GM15510 (cell line): ENCODE data around the gene DNAH2.

Experiments
- POLR2A ChIP-seq: IDR thresholded peaks from 3 replicates; pipeline ENCODE4 v1.6.1; 2011; ENCODE audit warnings: borderline replicate concordance; ENCODE audit not compliant: insufficient read length; ENCODE audit errors: extremely low read depth

The DNAH2 gene

DNA sequence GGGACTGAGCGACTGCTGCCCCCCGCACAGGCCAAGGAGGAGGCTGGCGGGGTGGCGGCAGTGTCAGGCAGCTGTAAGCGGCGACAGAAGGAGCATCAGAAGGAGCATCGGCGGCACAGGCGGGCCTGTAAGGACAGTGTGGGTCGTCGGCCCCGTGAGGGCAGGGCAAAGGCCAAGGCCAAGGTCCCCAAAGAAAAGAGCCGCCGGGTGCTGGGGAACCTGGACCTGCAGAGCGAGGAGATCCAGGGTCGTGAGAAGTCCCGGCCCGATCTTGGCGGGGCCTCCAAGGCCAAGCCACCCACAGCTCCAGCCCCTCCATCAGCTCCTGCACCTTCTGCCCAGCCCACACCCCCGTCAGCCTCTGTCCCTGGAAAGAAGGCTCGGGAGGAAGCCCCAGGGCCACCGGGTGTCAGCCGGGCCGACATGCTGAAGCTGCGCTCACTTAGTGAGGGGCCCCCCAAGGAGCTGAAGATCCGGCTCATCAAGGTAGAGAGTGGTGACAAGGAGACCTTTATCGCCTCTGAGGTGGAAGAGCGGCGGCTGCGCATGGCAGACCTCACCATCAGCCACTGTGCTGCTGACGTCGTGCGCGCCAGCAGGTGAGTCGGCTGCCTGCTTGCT lies 131.7 kb downstream of the DNAH2 start:
- TF ChIP-seq POLR2A: no peak

GRCh38 chr17:7849751-7850504 lies 132.4 kb downstream of the DNAH2 start:
- no peak for TF ChIP-seq POLR2A

DNA sequence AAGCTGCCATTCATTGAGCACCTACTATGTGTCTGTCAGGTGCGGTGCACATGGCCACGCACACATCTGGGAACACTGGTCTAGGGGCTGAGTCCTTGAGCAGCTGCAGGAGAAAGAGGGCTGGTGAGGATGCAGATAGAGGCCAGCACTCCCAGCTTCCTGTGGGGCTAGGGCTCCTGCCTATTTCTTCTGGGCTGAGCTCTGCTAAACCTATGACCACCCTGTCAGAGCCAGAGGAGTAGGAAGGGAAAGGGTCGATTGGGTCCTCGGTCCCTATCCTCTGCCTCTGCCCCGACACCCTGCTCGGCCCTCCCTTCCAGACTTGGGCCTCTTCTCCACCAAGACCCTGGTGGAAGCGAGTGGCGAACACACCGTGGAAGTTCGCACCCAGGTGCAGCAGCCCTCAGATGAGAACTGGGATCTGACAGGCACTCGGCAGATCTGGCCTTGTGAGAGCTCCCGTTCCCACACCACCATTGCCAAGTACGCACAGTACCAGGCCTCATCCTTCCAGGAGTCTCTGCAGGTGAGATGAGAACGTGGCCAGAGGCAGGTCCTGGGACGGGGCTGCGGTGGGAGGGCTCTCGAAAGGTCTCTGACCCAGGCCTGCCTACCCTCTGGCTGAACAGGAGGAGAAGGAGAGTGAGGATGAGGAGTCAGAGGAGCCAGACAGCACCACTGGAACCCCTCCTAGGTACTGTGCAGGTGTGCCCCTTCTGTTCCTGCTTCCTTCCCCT lies 133.3 kb downstream of the DNAH2 start:
- TF ChIP-seq POLR2A: no peak

DNA sequence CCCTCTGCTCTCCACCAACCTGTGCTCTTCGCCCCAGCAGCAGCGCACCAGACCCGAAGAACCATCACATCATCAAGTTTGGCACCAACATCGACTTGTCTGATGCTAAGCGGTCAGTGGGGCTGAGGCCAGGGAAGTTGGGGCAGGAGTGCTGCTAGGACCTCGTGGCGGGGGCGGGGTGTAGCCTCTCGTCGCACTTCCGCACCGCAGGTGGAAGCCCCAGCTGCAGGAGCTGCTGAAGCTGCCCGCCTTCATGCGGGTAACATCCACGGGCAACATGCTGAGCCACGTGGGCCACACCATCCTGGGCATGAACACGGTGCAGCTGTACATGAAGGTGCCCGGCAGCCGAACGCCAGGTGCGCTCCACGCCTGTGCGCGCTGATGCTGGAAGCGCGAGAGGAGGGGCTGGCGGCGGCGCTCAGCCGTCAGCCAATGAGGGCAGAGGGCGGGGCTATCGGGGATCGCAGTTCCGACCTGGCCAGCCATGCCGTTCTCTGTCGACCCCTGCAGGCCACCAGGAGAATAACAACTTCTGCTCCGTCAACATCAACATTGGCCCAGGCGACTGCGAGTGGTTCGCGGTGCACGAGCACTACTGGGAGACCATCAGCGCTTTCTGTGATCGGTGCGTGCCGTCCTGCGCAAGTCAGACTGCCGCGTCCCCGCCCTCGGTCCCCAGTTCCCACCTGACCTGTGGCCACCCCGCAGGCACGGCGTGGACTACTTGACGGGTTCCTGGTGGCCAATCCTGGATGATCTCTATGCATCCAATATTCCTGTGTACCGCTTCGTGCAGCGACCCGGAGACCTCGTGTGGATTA lies 134.1 kb downstream of the DNAH2 start:
- peak; percentile 54 for TF ChIP-seq POLR2A

- TF ChIP-seq POLR2A: no peak
These were observed 134.7 kb downstream of the DNAH2 start for GRCh38 chr17:7852262-7852670.

DNA sequence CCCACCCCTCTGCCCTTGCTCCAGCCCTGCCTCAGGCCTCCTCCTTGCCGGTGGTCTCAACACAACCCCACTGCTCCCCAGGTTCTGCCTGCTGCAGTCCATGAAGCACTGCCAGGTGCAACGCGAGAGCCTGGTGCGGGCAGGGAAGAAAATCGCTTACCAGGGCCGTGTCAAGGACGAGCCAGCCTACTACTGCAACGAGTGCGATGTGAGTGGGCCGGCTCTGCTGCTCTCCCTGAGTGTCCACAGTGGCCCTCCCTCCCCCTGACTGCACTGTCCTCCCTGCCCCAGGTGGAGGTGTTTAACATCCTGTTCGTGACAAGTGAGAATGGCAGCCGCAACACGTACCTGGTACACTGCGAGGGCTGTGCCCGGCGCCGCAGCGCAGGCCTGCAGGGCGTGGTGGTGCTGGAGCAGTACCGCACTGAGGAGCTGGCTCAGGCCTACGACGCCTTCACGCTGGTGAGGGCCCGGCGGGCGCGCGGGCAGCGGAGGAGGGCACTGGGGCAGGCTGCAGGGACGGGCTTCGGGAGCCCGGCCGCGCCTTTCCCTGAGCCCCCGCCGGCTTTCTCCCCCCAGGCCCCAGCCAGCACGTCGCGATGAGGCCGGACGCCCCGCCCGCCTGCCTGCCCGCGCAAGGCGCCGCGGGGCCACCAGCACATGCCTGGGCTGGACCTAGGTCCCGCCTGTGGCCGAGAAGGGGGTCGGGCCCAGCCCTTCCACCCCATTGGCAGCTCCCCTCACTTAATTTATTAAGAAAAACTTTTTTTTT lies 135.6 kb downstream of the DNAH2 start:
- TF ChIP-seq POLR2A: no peak

GRCh38 chr17:7853691-7854038 lies 136.1 kb downstream of the DNAH2 start:
- TF ChIP-seq POLR2A: no peak

GRCh38 chr17:7854078-7854777 lies 136.7 kb downstream of the DNAH2 start:
- no peak for TF ChIP-seq POLR2A

DNA sequence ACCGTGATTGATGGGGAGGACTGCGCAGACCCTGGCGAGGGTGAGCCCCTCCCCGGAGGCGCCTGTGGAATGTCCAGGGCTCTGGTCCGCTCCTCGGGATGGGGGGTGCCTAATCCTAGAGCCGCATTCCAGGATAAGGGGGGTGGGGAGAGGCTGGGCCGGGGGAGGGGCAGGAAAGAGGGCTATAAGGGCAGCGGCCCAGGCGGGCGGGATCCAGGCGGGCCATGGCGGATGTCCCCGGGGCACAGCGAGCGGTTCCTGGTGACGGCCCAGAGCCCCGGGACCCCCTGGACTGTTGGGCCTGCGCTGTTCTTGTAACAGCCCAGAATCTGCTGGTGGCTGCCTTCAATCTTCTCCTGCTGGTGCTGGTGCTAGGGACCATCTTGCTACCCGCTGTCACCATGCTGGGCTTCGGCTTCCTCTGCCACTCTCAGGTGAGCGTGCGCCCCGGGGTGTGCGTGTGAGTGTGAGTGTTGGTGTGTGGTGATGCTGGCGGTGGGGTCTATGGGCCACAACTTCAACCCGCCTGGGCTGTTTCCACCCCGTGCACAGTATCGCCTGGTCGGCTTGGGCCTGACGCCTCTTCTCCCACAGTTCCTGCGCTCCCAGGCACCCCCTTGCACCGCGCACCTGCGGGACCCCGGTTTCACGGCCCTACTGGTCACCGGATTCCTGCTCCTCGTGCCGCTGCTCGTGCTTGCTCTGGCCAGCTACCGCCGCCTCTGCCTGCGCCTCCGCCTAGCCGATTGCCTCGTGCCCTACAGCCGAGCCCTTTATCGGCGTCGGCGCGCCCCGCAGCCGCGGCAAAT lies 137.5 kb downstream of the DNAH2 start, which contains the start of gene TMEM88:
TSS of gene TMEM88 (plus strand) at position 216 of the 809 bp plus-strand sequence. CDS start at position 225, 9 bp downstream.
- TF ChIP-seq POLR2A: peak; percentile 17

GRCh38 chr17:7855660-7856010 lies 138.1 kb downstream of the DNAH2 start:
- no peak for TF ChIP-seq POLR2A

DNA sequence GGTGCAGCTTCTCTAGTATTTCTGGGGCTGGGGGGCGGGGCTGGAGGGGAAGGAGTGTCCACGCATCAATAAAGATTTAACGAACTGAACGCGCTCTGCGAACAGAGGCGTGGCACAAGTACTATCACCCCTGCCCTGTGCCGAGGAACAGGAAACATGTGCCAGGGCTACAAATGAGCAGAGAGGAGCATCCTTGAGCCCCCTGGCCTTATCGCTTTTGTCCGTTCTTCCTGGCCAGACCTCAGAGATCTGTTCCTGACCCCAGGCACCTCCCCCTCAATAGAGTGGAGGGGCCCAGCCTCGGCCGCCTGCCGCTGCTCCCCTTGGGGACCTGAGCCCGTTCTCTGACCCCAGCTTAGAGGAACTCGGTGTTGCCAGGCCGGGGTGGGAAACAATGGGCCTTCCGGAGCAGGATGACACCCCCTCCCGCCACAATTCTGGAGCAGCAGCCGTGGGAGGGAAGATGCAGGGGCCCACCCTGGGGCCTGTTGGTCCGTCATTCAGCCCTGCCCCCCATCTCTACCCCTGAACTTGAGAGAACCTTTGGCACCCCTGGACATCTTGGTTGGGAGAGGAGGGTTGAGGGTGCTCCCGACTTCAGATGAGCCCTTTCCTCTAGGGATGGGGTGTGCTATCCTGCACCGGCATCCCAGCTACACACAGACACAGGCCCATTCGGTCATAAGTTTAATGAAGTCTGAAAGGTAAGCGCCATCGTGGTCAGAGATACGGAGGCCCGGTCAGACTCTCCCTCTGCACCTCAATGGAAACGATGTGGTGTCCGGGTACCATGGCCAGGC lies 138.7 kb downstream of the DNAH2 start:
- no peak for TF ChIP-seq POLR2A

GRCh38 chr17:7856811-7857712 lies 139.5 kb downstream of the DNAH2 start, which contains the start of gene NAA38:
TSS of gene NAA38 (minus strand) at chr17:7857559. CDS start at chr17:7857463, 96 bp downstream.
- TF ChIP-seq POLR2A: peak; percentile 68
